Left ventricle myocardium inferior (tissue), 1 donor: ENCODE results near the gene HIP1R. TPM values are rescaled to one million over a fixed set of nuclear protein-coding genes. Genes with fewer than 3 reads are reported as not detected.
A peak's percentile ranks its signal among the peaks of the same experiment; 100 is the strongest.

Source experiments
- DNase-seq: peaks from one replicate; pipeline ENCODE4 v3.0.0-alpha.2; 2020
- H3K27ac ChIP-seq: fragments of 200-600 bp; replicated peaks from 2 replicates; pipeline ENCODE4 v1.8.0; 2021
- H3K27me3 ChIP-seq: fragments of 200-600 bp; 2 replicates; pipeline ENCODE4 v1.8.0; 2021; ENCODE audit warnings: low read depth
- H3K36me3 ChIP-seq: fragments of 200-600 bp; 2 replicates; pipeline ENCODE4 v1.8.0; 2021
- H3K4me1 ChIP-seq: fragments of 200-600 bp; 2 replicates; pipeline ENCODE4 v1.8.0; 2021
- H3K4me3 ChIP-seq: fragments of 200-600 bp; 2 replicates; pipeline ENCODE4 v1.8.0; 2021; ENCODE audit warnings: mild to moderate bottlenecking, moderate library complexity
- H3K9me3 ChIP-seq: fragments of 200-600 bp; replicated peaks from 2 replicates; pipeline ENCODE4 v1.8.0; 2021
- CTCF ChIP-seq: fragments of 200-600 bp; IDR thresholded peaks from 2 replicates; pipeline ENCODE4 v1.8.0; 2021; ENCODE audit warnings: antibody characterized with exemption, mild to moderate bottlenecking, borderline replicate concordance
- intact Hi-C: fragments of 100-400 bp; cut with micrococcal nuclease; formaldehyde crosslinking; loops from one replicate; pipeline ENCODE4 v1.11.0; 2022
- total RNA-seq: library from RNA; stranded (reverse); fragmentation: NEBNext Ultra II Directional; extraction: Animal tissue kit (Norgen Biotek cat#: 25700); gene quantifications from one replicate; pipeline ENCODE4 v1.2.1, GENCODE V29; 2021
- donor health status: DM: no; HTN: yes; CAD: no; lungs with severe emphysema.

HIP1R gene
- total RNA-seq, 1 donor from 2014 or later = 11.2 TPM

- Histone ChIP-seq H3K4me1 (peaks cover 79% of the 10 kb centered on the region), H3K27ac (peak overlapping the region; percentile 76), H3K9me3 (no peaks in the 10 kb centered on the region), H3K4me3 (no peak overlapping the region), H3K27me3 (no peaks in the 10 kb centered on the region), H3K36me3 (peaks cover 17% of the 10 kb centered on the region)
- DNase-seq = no peak
- TF ChIP-seq CTCF = no peak
- intact Hi-C loops = loop anchor here (5.0 kb wide), 1 partner anchor 89 kb away; no protein-coding TSS in a partner anchor
Observed at GRCh38 chr12:122862872-122863701, 27.8 kb downstream of the HIP1R start.

GRCh38 chr12:122864894-122865253 is 29.6 kb downstream of the HIP1R start:
- H3K4me1 ChIP-seq = peaks cover 96% of the 10 kb centered on the region
- intact Hi-C loops = loop anchor here (5.0 kb wide), 1 partner anchor 87 kb away; no protein-coding TSS in a partner anchor
- H3K27ac ChIP-seq = peak overlapping the region; percentile 94

GRCh38 chr12:122865268-122866231 is 30.3 kb downstream of the HIP1R start:
- intact Hi-C loops = no loop called here
- Histone ChIP-seq H3K4me1 (peaks cover 96% of the 10 kb centered on the region), H3K27me3 (no peaks in the 10 kb centered on the region), H3K9me3 (no peaks in the 10 kb centered on the region), H3K36me3 (peaks cover 41% of the 10 kb centered on the region), H3K4me3 (no peak overlapping the region), H3K27ac (peak overlapping the region; percentile 94)
- peak; percentile 57 for DNase-seq
- TF ChIP-seq CTCF = peak; percentile 50

More at GRCh38 chr12:122864894-122865253, 29.6 kb downstream of the HIP1R start:
- Histone ChIP-seq H3K4me3 (no peak overlapping the region), H3K36me3 (peaks cover 35% of the 10 kb centered on the region), H3K9me3 (no peaks in the 10 kb centered on the region), H3K27me3 (no peaks in the 10 kb centered on the region)
- no peak for DNase-seq
- TF ChIP-seq CTCF = no peak

- Histone ChIP-seq H3K36me3 (peaks cover 41% of the 10 kb centered on the region), H3K4me1 (peaks cover 96% of the 10 kb centered on the region), H3K27me3 (no peaks in the 10 kb centered on the region), H3K4me3 (no peak overlapping the region), H3K27ac (peak overlapping the region; percentile 94), H3K9me3 (no peaks in the 10 kb centered on the region)
- intact Hi-C loops = no loop called here
- no peak for TF ChIP-seq CTCF
- DNase-seq = no peak
Observed at GRCh38 chr12:122866379-122866778, 31.1 kb downstream of the HIP1R start.

- H3K9me3 ChIP-seq = no peaks in the 10 kb centered on the region
- DNase-seq = no peak
- peaks cover 96% of the 10 kb centered on the region for H3K4me1 ChIP-seq
- H3K27me3 ChIP-seq = no peaks in the 10 kb centered on the region
- peak overlapping the region; percentile 94 for H3K27ac ChIP-seq
- no peak for TF ChIP-seq CTCF
- no peak overlapping the region for H3K4me3 ChIP-seq
- intact Hi-C loops = no loop called here
- peaks cover 41% of the 10 kb centered on the region for H3K36me3 ChIP-seq
Observed at GRCh38 chr12:122866950-122867607, 31.8 kb downstream of the HIP1R start.
